Epithelial cell of proximal tubule (primary cell): ENCODE measurements around the gene CLEC4E. TPM values are rescaled to one million over a fixed set of nuclear protein-coding genes. Genes with fewer than 3 reads are reported as not detected.
"Not testable (repeated sequence)": the region's sequence is repeated elsewhere in the genome, so short reads cannot be mapped to it uniquely, and the experiment has no call there.

Source experiments
- DNase-seq: peaks from one replicate; pipeline ENCODE4 v3.0.0-alpha.2; 2011; ENCODE audit warnings: low read depth
- H3K4me3 ChIP-seq: 2 replicates; pipeline ENCODE4 v1.5.1; 2011; ENCODE audit warnings: low read depth, mild to moderate bottlenecking, low read length
- total RNA-seq: library from RNA; depleted of rRNA; stranded (reverse); fragments of >200 nt; gene quantifications from 2 replicates; pipeline ENCODE4 v1.2.3, GENCODE V29; 2015
- TF ChIP-seq, protein P1 (sequence below): conservative IDR thresholded peaks from 2 replicates; pipeline ENCODE4 v1.5.1; 2012; ENCODE audit warnings: low read depth, mild to moderate bottlenecking, low read length

CLEC4E gene
- total RNA-seq, 1 donor from 2014 or later: 11.3 TPM

DNA sequence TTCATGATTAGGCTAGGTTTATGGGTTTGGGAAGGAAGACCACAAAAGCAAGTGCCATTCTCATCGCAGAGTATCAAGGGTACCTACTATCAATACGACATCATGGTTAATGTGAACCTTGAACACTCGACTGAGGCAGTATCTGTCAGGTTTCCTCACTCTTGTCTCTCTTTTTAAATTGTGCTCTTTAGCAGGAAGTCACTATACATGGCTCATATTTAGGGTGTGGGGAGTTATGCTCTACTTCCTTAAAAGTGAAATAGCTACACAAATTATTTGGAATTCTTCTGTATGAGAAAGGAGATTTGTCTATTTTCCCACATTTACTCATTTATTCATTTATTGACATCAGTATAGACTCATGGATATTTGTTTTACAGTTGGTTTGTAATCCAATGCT lies 5.9 kb upstream of the CLEC4E start:
- no peak overlapping the region for H3K4me3 ChIP-seq
- TF ChIP-seq, protein P1, sequence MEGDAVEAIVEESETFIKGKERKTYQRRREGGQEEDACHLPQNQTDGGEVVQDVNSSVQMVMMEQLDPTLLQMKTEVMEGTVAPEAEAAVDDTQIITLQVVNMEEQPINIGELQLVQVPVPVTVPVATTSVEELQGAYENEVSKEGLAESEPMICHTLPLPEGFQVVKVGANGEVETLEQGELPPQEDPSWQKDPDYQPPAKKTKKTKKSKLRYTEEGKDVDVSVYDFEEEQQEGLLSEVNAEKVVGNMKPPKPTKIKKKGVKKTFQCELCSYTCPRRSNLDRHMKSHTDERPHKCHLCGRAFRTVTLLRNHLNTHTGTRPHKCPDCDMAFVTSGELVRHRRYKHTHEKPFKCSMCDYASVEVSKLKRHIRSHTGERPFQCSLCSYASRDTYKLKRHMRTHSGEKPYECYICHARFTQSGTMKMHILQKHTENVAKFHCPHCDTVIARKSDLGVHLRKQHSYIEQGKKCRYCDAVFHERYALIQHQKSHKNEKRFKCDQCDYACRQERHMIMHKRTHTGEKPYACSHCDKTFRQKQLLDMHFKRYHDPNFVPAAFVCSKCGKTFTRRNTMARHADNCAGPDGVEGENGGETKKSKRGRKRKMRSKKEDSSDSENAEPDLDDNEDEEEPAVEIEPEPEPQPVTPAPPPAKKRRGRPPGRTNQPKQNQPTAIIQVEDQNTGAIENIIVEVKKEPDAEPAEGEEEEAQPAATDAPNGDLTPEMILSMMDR: no peak
- no peak for DNase-seq

DNA sequence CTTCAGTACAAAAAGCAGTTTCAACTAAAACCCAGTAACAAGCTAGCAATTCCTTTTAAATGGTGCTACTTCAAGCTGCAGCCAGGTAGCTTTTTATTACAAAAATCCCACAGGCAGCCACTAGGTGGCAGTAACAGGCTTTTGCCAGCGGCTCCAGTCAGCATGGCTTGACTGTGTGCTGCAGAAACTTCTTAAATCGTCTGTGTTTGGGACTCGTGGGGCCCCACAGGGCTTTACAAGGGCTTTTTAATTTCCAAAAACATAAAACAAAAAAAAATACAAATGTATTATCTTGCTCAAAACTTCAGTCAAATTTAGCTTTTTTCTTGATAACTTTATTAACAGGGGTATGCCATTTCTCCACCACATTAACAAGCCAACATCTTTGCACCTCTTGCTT lies 3.6 kb upstream of the CLEC4E start:
- TF ChIP-seq, protein P1: peak; percentile 86
- DNase-seq: no peak

DNA sequence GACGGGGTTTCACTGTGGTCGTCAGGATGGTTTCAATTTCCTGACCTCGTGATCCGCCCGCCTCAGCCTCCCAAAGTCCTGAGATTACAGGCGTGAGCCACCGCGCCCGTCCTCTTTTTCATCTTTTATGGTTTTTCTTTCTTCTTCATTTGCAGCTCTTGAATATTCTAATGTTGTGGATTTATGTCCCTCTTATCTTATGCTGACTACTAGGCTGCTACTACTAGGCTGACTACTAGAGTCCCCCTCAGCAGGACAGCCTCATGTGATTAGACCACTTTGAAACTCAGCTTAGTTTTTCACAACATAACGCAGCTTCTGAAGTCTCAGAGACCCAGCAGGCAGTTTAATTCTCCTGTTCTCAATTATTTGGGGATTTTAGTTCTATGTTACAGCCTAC lies 857 bp upstream of the CLEC4E start:
- no peak for DNase-seq
- TF ChIP-seq, protein P1: no peak
- no peak overlapping the region for H3K4me3 ChIP-seq

More for the DNA sequence above, 3.6 kb upstream of the CLEC4E start:
- no peak overlapping the region for H3K4me3 ChIP-seq

DNA sequence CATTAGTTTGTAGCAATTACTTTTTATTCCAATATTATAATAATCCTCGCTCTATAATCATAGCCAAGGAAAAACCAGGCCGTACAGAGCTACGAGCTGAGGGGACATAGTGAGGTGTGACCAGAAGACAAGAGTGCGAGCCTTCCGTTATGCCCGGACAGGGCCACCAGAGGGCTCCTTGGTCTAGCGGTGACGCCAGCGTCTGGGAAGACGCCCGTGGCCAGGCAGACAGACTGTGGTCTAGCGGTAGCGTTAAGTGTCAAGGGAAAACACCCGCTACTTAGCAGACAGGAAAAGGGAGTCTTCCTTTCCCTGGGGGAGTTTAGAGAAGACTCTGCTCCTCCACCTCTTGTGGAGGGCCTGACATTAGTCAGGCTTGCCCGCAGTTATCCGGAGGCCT lies 2.9 kb downstream of the CLEC4E start:
- H3K4me3 ChIP-seq, DNase-seq: not testable (repeated sequence)
- TF ChIP-seq, protein P1: peak; percentile 17

DNA sequence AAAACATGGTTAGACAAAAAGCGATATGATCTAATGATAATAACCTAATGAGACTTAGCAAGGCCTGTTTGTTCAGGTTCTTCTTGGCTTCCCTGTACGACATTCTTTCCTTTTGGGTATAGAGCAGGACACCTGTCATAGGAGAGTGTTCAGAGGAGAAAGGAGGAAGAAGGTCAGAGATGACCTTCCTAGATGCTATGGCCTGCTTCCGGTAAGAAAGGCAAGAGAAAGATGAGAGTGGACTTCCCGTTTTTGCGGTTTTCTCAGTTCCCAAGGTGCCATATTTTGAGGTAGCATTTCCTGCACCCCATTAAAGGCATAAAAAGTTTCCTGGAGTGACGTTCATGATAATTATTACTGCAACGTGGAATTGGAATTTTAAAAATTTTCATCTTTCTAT lies 8.7 kb downstream of the CLEC4E start:
- DNase-seq: no peak
- no peak overlapping the region for H3K4me3 ChIP-seq
- TF ChIP-seq, protein P1: no peak

DNA sequence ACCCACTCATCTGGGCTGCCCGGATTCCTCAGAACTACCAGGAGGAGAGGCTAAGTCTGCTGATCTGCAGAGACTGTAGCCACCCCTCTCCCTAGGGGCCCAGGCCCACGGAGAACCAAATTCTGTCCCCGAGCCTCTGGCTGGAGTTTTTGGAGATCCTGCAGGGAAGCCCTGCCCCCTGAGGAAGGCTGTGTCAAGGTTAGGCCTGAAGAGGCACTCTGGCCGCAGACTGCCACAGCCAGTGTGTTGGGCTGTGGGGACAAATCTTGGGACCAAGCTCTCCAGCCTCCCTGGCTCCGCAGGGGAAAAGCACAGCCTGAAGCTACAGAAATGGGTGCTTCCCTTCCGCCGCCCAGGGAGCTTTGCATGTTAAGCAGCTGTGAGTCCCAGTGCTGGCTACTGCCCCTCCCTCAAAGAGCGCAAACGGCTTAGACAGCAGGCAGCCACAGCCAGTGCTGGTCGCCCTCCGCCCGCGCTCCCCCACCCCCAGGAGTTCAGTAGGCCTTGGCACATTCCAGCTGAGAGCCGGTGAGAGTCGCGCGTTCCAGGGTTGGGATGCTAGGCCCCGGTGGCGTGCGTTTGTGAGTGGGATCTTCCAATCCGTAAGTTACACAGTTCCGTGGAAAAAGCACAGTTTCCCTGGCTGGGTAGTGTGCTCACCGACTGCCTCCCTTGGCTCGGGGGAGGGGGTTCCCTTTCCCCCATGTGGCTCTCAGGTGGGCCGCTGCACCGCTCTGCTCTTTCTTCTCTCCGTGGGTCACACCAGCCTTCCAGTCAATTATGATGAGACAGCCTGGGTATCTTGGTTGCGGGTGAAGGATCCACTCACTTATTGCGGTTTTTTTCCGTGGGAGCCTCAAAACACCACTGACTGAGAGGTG lies 13.2 kb downstream of the CLEC4E start:
- no peak for DNase-seq
- no peak overlapping the region for H3K4me3 ChIP-seq
- TF ChIP-seq, protein P1: no peak

DNA sequence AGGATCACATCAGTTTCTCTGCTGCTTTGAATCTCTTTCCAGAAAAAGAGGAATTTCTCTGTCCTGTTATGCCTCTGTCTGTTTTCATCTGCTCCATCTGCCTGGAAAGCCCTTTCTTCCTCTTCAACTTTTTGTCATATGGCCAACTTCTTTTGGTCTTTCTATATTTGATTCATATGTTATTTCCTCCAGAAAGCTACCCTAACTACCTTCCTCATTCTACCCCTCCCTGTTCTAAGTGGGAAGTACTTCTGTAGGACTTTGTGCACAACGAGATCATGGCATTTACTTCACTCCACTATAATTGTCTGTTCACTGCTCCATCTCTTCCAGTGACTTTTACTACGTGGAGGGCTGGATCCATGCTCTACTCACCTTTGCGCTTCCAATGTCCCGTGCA lies 21.5 kb downstream of the CLEC4E start:
- DNase-seq: no peak
- H3K4me3 ChIP-seq: no peak overlapping the region
- TF ChIP-seq, protein P1: no peak
